A549 treated with DMSO at 1 μM for 4 hours (cell line): Measurements from ENCODE around the gene GPHN. TPM values are rescaled to one million over a fixed set of nuclear protein-coding genes. Genes with fewer than 3 reads are reported as not detected.

Experiments
- total RNA-seq: library from RNA; stranded (reverse); fragments of 200-300 nt; extraction: Qiagen RNA extraction; gene quantifications from 5 replicates; pipeline ENCODE4 v1.2.3, GENCODE V29; 2022; ENCODE audit warnings: low read depth

Gene GPHN
- 11.0 to 15.2 TPM (median 13.3 TPM) in 5 replicates for total RNA-seq

DNA sequence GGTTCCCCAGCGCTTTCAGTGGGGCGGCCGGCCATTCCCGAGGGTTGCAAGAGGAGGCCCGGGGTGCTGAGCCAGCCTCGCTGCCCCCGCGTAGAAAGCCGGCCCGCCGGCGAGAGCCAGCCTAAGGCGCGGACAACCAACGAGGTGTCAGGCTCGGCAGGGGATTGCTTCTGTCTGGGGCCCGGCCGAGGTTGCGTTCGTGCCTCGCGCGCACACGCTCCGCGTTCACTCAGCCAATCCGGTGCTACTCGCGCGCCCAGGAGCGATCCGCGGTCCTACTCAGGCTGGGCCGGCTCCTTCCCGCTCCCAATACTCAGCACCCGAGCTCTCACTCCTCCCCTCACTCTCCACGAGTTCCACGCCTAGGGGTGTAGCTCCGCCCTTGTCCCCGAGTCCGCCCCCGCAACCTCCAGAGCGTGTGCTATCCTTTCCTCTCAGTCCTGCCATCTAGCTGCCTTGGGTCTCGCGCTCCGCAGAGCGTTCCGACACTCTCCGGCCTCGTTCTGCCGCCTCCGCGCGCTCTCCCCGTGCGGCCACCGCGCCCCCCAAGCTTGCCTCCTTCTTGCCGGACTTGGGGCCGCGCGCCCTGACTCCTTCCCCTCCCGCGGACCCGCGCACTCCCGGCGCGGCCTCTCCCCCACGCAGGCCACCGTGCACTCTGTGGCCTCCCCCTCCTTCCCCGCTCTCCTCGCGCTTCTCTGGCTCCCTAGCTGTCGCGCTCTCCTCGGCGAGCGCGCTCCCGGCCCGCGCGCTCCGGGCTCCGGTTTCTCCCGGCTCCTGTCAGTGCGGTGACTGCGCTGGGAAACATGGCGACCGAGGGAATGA is at the start of gene GPHN:
Gene GPHN, plus strand, starts transcription at position 426 of the 825 bp plus-strand sequence.

GRCh38 chr14:66485910-66486421 is 22.0 kb upstream of the GPHN start, which contains the start of gene CCDC196:
Gene CCDC196, plus strand, starts transcription at chr14:66486371. Its CDS starts 132 bp downstream, at chr14:66486503.

Other genes starting within 250 kb of the GPHN start
- gene CCDC196, start 21.8 kb upstream of the GPHN start, total RNA-seq: not detected in 5 replicates